Muscle layer of duodenum (tissue), 2 donors: ENCODE results near the gene PNKD.
"Not testable (repeated sequence)": the region's sequence is repeated elsewhere in the genome, so short reads cannot be mapped to it uniquely, and the experiment has no call there.

ENCODE experiments used
- H3K27ac ChIP-seq: one replicate; pipeline ENCODE4 v1.7.0; 2013; ENCODE audit warnings: mild to moderate bottlenecking, low read length
- H3K27me3 ChIP-seq: one replicate; pipeline ENCODE4 v1.7.0; 2013; ENCODE audit warnings: low read depth, mild to moderate bottlenecking, control low read depth, low read length
- H3K36me3 ChIP-seq, 2 donors: one replicate each; pipeline ENCODE4 v1.7.0; 2013; ENCODE audit warnings: low read length in 2 of 2, control low read depth in 1 of 2, mild to moderate bottlenecking in 1 of 2; ENCODE audit not compliant: insufficient read depth in 2 of 2, control insufficient read depth in 1 of 2
- H3K4me1 ChIP-seq, 2 donors: one replicate each; pipeline ENCODE4 v1.7.0; 2013; ENCODE audit warnings: low read length in 2 of 2, mild to moderate bottlenecking in 2 of 2, control low read depth in 1 of 2, moderate library complexity in 1 of 2; ENCODE audit not compliant: insufficient read depth in 2 of 2, control insufficient read depth in 1 of 2
- H3K4me3 ChIP-seq, 2 donors: one replicate each; pipeline ENCODE4 v1.7.0; 2013; ENCODE audit warnings: low read length in 2 of 2, low read depth in 1 of 2, mild to moderate bottlenecking in 1 of 2
- H3K9me3 ChIP-seq, 2 donors: one replicate each; pipeline ENCODE4 v1.7.0; 2013; ENCODE audit warnings: low read length in 2 of 2, control low read depth in 1 of 2, mild to moderate bottlenecking in 1 of 2; ENCODE audit not compliant: control insufficient read depth in 1 of 2
- donor health status: healthy.

PNKD gene

GRCh38 chr2:218265626-218266025 is 4.7 kb upstream of the PNKD start:
- Histone ChIP-seq H3K4me1 (peaks cover 33 to 51% of the 10 kb centered on the region in 2 donors), H3K9me3 (no peaks in the 10 kb centered on the region), H3K27ac (no peak overlapping the region), H3K27me3 (no peaks in the 10 kb centered on the region), H3K4me3 (no peak overlapping the region), H3K36me3 (peaks cover 37 to 40% of the 10 kb centered on the region in 2 donors)

DNA sequence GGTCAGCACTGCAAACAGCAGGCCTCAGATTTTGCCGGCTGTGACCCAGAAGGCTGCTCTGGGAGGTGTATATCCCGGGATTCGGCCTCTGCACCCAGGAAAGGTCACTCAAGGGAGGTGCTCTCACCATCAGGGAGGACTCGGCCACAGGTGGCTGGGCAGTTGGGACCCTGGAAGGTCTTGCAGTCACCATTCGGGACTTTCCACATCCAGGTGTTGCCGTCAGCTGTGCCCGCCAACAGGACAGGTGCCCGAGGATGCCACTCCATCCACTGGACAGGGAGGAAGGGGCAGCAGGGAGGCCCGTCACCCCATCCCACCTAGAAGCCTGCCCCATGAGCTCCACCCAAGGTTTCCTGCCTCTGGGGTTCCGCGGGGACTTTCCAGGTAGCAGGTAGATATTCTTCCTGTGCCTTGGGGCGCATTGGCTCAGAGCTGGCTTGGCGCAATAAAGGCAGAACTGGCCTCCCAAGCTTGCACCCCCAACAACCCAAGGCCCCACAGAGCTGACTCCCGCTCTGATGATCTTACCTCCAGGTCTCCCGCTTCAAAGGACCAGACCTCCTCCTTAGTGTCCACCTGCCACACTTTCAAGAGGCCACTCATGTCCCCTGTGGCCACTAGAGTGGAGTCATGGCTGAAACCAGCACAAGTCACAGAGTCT is 3.9 kb upstream of the PNKD start:
- Histone ChIP-seq H3K4me3 (no peak overlapping the region), H3K27ac (no peak overlapping the region), H3K9me3 (no peaks in the 10 kb centered on the region), H3K4me1 (peaks cover 33 to 51% of the 10 kb centered on the region in 2 donors), H3K27me3 (no peaks in the 10 kb centered on the region), H3K36me3 (peaks cover 37 to 40% of the 10 kb centered on the region in 2 donors)

- H3K4me1 ChIP-seq = peaks cover 29 to 51% of the 10 kb centered on the region in 2 donors
- peaks cover 37 to 40% of the 10 kb centered on the region in 2 donors for H3K36me3 ChIP-seq
- no peak overlapping the region for H3K4me3 ChIP-seq
- H3K27ac ChIP-seq = no peak overlapping the region
- no peaks in the 10 kb centered on the region for H3K9me3 ChIP-seq
- no peaks in the 10 kb centered on the region for H3K27me3 ChIP-seq
Observed at GRCh38 chr2:218267259-218267658, 3.1 kb upstream of the PNKD start.

GRCh38 chr2:218270721-218271486 is 585 bp downstream of the PNKD start:
- no peaks in the 10 kb centered on the region for H3K9me3 ChIP-seq
- peaks cover 16 to 40% of the 10 kb centered on the region in 2 donors for H3K4me1 ChIP-seq
- peak overlapping the region; percentile 91 to 96 for H3K4me3 ChIP-seq
- H3K27ac ChIP-seq = peak overlapping the region; percentile 82
- H3K27me3 ChIP-seq = no peaks in the 10 kb centered on the region
- peaks cover 40 to 41% of the 10 kb centered on the region in 2 donors for H3K36me3 ChIP-seq

- Histone ChIP-seq H3K4me3 (peak overlapping the region; percentile 91 to 96), H3K4me1 (peaks cover 16 to 40% of the 10 kb centered on the region in 2 donors), H3K36me3 (peaks cover 40 to 41% of the 10 kb centered on the region in 2 donors), H3K9me3 (no peaks in the 10 kb centered on the region), H3K27ac (peak overlapping the region; percentile 82), H3K27me3 (no peaks in the 10 kb centered on the region)
Observed at GRCh38 chr2:218271487-218271797, 1.1 kb downstream of the PNKD start.

GRCh38 chr2:218271865-218272530 is 1.7 kb downstream of the PNKD start:
- H3K4me3 ChIP-seq = peak overlapping the region; percentile 91 to 96
- peaks cover 16 to 40% of the 10 kb centered on the region in 2 donors for H3K4me1 ChIP-seq
- no peaks in the 10 kb centered on the region for H3K9me3 ChIP-seq
- peaks cover 40 to 41% of the 10 kb centered on the region in 2 donors for H3K36me3 ChIP-seq
- peak overlapping the region; percentile 82 for H3K27ac ChIP-seq
- H3K27me3 ChIP-seq = no peaks in the 10 kb centered on the region

GRCh38 chr2:218272531-218273212 is 2.4 kb downstream of the PNKD start:
- Histone ChIP-seq H3K4me1 (peaks cover 16 to 37% of the 10 kb centered on the region in 2 donors), H3K27me3 (no peaks in the 10 kb centered on the region), H3K36me3 (peaks cover 40 to 42% of the 10 kb centered on the region in 2 donors), H3K9me3 (no peaks in the 10 kb centered on the region), H3K4me3 (peak overlapping the region in 1 of 2 donors; percentile 3), H3K27ac (peak overlapping the region; percentile 82)

DNA sequence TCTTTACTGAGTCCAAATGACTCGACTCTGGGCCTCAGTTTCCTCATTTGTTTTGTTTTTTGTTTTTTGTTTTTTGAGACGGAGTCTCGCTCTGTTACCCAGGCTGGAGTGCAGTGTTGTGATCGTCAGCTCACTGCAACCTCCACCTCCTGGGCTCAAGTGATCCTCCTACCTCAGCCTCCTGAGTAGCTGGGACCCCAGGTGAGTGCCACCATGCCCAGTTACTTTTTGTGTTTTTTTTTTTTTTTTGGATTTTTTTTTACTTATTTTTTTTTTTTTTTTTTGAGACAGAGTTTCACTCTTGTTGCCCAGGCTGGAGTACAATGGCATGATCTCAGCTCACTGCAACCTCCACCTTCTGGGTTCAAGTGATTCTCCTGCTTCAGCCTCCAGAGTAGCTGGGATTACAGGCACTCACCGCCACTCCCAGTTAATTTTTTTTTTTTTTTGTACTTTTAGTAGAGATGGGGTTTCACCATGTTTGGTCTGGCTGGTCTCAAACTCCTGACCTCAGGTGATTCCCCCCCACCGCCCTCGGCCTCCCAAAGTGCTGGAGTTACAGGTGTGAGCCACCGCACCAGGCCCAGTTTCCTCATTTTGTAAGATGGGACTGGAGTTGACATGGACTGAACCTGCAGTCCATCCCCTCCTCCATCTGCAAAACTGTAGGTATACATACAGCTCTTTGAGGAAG is 3.0 kb downstream of the PNKD start:
- H3K27ac ChIP-seq = peak overlapping the region; percentile 67
- not testable (repeated sequence) for H3K4me3 ChIP-seq, H3K27me3 ChIP-seq, H3K9me3 ChIP-seq
- H3K4me1 ChIP-seq = peaks cover 16 to 36% of the 10 kb centered on the region in 2 donors
- H3K36me3 ChIP-seq = peaks cover 46 to 49% of the 10 kb centered on the region in 2 donors

GRCh38 chr2:218273908-218274249 is 3.6 kb downstream of the PNKD start:
- Histone ChIP-seq H3K9me3 (no peaks in the 10 kb centered on the region), H3K4me3 (no peak overlapping the region), H3K4me1 (peaks cover 16 to 34% of the 10 kb centered on the region in 2 donors), H3K36me3 (peaks cover 50 to 54% of the 10 kb centered on the region in 2 donors), H3K27ac (no peak overlapping the region), H3K27me3 (no peaks in the 10 kb centered on the region)

- Histone ChIP-seq H3K27me3 (no peaks in the 10 kb centered on the region), H3K36me3 (peaks cover 57 to 61% of the 10 kb centered on the region in 2 donors), H3K4me3 (no peak overlapping the region), H3K9me3 (no peaks in the 10 kb centered on the region), H3K27ac (no peak overlapping the region), H3K4me1 (peaks cover 12 to 32% of the 10 kb centered on the region in 2 donors)
Observed at GRCh38 chr2:218274586-218274985, 4.3 kb downstream of the PNKD start.
